Renal pelvis (tissue), 12 donors: ENCODE data around the gene CYS1. TPM values are rescaled to one million over a fixed set of nuclear protein-coding genes. Genes with fewer than 3 reads are reported as not detected.
"Not testable (repeated sequence)": the region's sequence is repeated elsewhere in the genome, so short reads cannot be mapped to it uniquely, and the experiment has no call there.

ENCODE experiments used
- DNase-seq: peaks from one replicate; pipeline ENCODE4 v3.0.0-alpha.2; 2013
- long read RNA-seq, 16 experiments: transcript quantifications; one replicate each; lab custom pipeline, GENCODE V29; 2026
- polyA plus RNA-seq, 3 donors: library from polyadenylated mRNA; unstranded; fragments of 120-200 nt; gene quantifications; one replicate each; pipeline ENCODE4 v1.2.1, GENCODE V29; 2013; ENCODE audit not compliant: insufficient read length in 3 of 3

Gene CYS1, protein sequence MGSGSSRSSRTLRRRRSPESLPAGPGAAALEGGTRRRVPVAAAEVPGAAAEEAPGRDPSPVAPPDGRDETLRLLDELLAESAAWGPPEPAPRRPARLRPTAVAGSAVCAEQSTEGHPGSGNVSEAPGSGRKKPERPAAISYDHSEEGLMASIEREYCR
- 100 to 1,000 TPM; 111 to 118 (median 116) TPM for polyA plus RNA-seq
- long read RNA-seq, donor 1, transcript CYS1-201 (3 exons, 2,738 nt) = major isoform, 61 of 61 reads
- long read RNA-seq, donor 1, partial matches to known transcripts = 0 of 61 reads
- long read RNA-seq, donor 1, other reads (novel, unspliced or antisense) = 0 of 61 reads
- long read RNA-seq, donor 2, transcript CYS1-201 (3 exons, 2,738 nt) = major isoform, 85 of 85 reads
- long read RNA-seq, donor 2, partial matches to known transcripts = 0 of 85 reads
- long read RNA-seq, donor 2, other reads (novel, unspliced or antisense) = 0 of 85 reads
- long read RNA-seq, donor 3, transcript CYS1-201 (3 exons, 2,738 nt) = major isoform, 44 of 46 reads
- long read RNA-seq, donor 3, partial matches to known transcripts = 0 of 46 reads
- long read RNA-seq, donor 3, other reads (novel, unspliced or antisense) = 0 of 46 reads
- long read RNA-seq, donor 4, transcript CYS1-201 (3 exons, 2,738 nt) = major isoform, 56 of 56 reads
- long read RNA-seq, donor 4, partial matches to known transcripts = 0 of 56 reads
- long read RNA-seq, donor 4, other reads (novel, unspliced or antisense) = 0 of 56 reads
- long read RNA-seq, donor 5, transcript CYS1-201 (3 exons, 2,738 nt) = major isoform, 43 of 43 reads
- long read RNA-seq, donor 5, partial matches to known transcripts = 0 of 43 reads
- long read RNA-seq, donor 5, other reads (novel, unspliced or antisense) = 0 of 43 reads
- long read RNA-seq, donor 6, transcript CYS1-201 (3 exons, 2,738 nt) = major isoform, 67 of 67 reads
- long read RNA-seq, donor 6, partial matches to known transcripts = 0 of 67 reads
- long read RNA-seq, donor 6, other reads (novel, unspliced or antisense) = 0 of 67 reads
- long read RNA-seq, donor 7, transcript CYS1-201 (3 exons, 2,738 nt) = major isoform, 69 of 69 reads
- long read RNA-seq, donor 7, partial matches to known transcripts = 0 of 69 reads
- long read RNA-seq, donor 7, other reads (novel, unspliced or antisense) = 0 of 69 reads
- long read RNA-seq, donor 8, transcript CYS1-201 (3 exons, 2,738 nt) = major isoform, 7 of 7 reads
- long read RNA-seq, donor 8, partial matches to known transcripts = 0 of 7 reads
- long read RNA-seq, donor 8, other reads (novel, unspliced or antisense) = 0 of 7 reads
- long read RNA-seq, donor 9, transcript CYS1-201 (3 exons, 2,738 nt) = major isoform, 81 of 81 reads
- long read RNA-seq, donor 9, partial matches to known transcripts = 0 of 81 reads
- long read RNA-seq, donor 9, other reads (novel, unspliced or antisense) = 0 of 81 reads
- long read RNA-seq, donor 10, transcript CYS1-201 (3 exons, 2,738 nt) = major isoform, 45 of 45 reads
- long read RNA-seq, donor 10, partial matches to known transcripts = 0 of 45 reads
- long read RNA-seq, donor 10, other reads (novel, unspliced or antisense) = 0 of 45 reads
- long read RNA-seq, donor 11, transcript CYS1-201 (3 exons, 2,738 nt) = major isoform, 45 of 45 reads
- long read RNA-seq, donor 11, partial matches to known transcripts = 0 of 45 reads
- long read RNA-seq, donor 11, other reads (novel, unspliced or antisense) = 0 of 45 reads
- long read RNA-seq, donor 12, transcript CYS1-201 (3 exons, 2,738 nt) = major isoform, 57 of 57 reads
- long read RNA-seq, donor 12, partial matches to known transcripts = 0 of 57 reads
- long read RNA-seq, donor 12, other reads (novel, unspliced or antisense) = 0 of 57 reads
- long read RNA-seq, donor 13, transcript CYS1-201 (3 exons, 2,738 nt) = major isoform, 38 of 38 reads
- long read RNA-seq, donor 13, partial matches to known transcripts = 0 of 38 reads
- long read RNA-seq, donor 13, other reads (novel, unspliced or antisense) = 0 of 38 reads
- long read RNA-seq, donor 14 = 0 reads
- long read RNA-seq, donor 15, transcript CYS1-201 (3 exons, 2,738 nt) = major isoform, 49 of 50 reads
- long read RNA-seq, donor 15, partial matches to known transcripts = 0 of 50 reads
- long read RNA-seq, donor 15, other reads (novel, unspliced or antisense) = 0 of 50 reads
- long read RNA-seq, donor 16, transcript CYS1-201 (3 exons, 2,738 nt) = major isoform, 58 of 58 reads
- long read RNA-seq, donor 16, partial matches to known transcripts = 0 of 58 reads
- long read RNA-seq, donor 16, other reads (novel, unspliced or antisense) = 0 of 58 reads

DNA sequence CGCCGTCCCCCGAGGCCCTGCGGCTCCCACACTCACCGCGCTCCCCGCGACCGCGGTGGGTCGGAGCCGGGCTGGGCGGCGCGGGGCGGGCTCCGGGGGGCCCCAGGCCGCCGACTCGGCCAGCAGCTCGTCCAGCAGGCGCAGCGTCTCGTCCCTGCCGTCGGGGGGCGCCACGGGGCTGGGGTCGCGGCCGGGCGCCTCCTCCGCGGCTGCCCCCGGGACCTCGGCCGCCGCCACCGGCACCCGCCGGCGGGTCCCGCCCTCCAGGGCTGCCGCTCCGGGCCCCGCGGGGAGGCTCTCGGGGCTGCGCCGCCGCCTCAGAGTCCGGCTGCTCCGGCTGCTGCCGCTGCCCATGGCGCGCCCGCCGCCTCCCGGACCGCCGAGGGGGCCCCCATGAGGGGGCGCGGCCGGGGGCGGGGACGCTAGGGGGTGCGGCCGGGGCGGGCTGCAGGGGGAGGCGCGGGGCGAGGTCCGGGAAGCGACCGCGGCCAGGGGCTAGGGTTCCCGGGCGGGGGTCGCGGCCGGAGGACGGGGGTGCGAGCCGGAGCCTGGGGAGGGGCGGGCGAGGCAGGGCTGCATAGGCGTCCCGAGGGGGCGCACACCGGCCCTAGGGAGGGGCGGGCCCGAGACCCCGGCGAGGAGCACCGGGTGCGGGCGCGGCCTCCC lies at the start of gene CYS1:
TSS of gene CYS1 (minus strand) at position 542 of the 666 bp plus-strand sequence. CDS start at position 354, 188 bp downstream.
- no peak for DNase-seq

DNA sequence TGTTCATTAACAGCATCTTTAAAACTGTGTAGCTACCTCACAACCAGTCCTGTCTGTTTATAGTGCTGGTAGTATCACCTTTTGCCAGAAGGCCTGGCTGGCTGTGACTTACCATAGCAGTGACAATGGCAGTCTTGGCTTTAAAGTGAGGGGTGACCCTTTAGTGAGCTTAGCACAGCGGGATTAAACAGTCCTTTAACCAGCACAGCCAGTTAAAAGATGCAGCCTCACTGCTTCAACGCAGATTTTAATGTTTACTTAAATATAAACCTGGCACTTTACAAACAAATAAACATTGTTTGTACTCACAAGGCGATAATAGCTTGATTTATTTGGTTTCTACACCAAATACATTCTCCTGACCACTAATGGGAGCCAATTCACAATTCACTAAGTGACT lies 49.3 kb upstream of the CYS1 start:
- no peak for DNase-seq

DNA sequence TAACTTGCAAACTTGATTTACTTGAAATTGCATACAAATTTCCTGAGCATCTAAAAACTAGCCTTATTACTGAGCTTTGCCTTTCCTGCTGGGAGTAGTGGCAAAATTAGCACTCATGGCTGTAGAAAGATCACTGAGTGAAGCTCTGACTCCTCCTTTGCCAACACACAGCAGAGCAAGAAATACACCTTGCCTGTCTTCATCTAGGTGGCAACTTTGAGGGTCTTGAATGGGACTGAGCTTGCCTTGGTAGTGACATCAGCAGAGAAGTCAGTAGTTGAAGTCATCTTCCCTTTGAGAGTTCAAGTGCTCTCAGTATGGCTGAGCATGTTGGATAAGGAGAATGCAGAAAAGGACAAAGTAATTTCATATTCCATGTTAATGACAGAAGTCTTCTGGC lies 48.2 kb upstream of the CYS1 start:
- no peak for DNase-seq

DNA sequence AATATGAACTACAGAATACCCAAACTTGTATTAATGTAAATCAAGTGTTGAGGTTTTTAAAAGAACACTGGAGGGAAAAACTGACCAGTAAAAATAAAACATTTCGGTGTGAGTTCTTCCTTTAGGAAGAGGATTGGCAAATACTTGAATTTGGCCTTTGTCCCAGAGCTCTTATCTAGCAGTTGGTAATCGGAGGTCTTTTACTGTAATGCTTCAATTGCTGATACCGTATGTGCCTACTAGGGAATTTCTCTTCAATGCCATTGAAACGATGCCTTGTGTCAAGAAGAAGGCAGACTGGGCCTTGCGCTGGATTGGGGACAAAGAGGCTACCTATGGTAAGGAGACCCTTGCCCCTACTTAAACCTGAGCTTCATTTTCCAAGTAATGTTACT lies 46.4 kb upstream of the CYS1 start:
- no peak for DNase-seq

DNA sequence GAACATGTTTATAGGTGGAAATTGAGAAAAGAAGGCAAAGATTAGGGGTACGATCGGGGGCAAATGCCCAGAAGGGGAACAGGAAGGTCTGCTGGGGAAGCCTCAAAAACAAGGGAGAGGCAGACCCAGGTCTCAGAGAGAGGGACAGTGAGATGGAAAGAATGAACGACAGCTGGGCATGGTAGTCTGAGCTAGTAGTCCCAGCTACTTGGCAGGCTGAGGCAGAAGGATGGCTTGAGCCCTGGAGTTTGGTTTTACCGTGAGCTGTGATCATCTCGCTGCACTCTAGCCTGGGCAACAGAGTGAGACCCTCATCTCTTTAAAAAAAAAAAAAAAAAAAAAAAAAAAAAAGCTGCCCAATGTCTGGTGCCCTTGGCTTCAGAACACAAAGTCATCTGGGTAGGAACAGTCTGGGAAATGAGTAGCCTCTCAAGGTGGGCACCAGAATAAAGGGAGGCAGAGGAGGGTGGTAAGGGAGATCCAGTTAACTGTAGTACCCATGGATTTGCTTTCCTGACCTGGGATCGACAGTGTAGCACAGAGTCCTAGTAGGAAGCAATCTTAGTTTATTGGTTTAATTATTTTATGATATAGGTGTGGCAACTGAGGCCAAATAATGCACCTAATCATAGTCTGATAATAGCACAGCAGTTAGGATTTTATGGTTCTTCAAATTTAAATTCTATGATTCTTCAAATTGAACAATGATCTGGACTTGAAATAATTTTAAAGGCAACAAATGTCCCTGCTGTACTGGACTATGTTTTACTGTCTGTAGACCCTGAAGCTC lies 45.8 kb upstream of the CYS1 start:
- no peak for DNase-seq

DNA sequence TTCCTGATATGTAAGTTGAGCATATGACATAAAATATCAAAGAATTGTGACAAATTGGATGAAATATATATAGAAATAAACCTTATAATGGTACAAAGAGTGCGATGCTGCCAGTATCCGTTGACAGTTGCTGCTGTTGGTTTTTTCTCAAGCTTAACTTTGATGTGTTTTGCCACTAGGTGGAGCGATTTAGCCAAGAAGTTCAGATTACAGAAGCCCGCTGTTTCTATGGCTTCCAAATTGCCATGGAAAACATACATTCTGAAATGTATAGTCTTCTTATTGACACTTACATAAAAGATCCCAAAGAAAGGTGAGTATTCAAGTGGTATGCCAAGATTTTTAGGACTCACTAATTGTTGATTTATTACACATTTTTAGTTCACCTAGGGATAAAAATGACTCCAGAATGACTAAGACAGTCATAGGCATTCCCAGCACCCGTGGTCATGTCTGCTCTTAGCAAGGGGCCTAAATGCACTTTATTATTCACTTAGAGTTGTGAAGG lies 44.4 kb upstream of the CYS1 start:
- peak; percentile 79 for DNase-seq

DNA sequence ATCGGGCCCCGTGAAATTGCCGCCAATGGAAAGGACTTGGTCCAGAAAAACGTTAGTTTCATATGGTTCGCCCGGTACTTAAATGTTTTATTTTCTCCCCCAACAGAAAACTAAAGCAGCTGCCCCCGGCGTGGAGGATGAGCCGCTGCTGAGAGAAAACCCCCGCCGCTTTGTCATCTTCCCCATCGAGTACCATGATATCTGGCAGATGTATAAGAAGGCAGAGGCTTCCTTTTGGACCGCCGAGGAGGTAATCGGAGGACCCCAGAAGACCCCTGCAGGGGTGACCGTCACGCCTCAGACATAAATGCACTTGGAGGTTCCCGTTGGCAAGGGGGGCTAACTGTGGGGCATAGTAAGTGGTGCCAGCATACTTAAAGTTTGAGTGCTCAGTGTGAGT lies 43.1 kb upstream of the CYS1 start:
- DNase-seq = no peak

DNA sequence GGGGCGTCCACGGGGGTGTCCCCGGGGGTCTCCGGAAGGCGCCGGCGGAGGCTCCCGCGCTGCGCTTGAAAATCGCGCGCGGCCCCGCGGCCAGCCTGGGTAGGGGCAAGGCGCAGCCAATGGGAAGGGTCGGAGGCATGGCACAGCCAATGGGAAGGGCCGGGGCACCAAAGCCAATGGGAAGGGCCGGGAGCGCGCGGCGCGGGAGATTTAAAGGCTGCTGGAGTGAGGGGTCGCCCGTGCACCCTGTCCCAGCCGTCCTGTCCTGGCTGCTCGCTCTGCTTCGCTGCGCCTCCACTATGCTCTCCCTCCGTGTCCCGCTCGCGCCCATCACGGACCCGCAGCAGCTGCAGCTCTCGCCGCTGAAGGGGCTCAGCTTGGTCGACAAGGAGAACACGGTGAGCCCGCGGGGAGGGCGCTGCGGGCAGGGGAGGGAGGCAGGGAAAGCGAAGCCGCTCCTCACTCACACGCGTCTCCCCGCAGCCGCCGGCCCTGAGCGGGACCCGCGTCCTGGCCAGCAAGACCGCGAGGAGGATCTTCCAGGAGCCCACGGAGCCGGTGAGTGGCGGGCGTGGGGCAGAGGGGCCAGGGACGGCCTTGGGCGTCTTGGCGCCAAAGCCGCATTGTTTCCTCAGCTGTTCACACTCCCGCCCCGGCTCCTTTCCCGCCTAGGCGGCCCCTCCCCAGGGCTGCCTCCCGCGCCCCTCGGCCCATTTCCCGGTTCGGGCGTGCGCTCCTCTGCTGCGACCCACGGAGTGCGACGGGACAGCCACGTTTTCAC lies 42.5 kb upstream of the CYS1 start, which contains the start of gene RRM2:
TSS of gene RRM2 (plus strand) at position 240 of the 781 bp plus-strand sequence. CDS start at position 300, 60 bp downstream.
- peak; percentile 93 for DNase-seq

DNA sequence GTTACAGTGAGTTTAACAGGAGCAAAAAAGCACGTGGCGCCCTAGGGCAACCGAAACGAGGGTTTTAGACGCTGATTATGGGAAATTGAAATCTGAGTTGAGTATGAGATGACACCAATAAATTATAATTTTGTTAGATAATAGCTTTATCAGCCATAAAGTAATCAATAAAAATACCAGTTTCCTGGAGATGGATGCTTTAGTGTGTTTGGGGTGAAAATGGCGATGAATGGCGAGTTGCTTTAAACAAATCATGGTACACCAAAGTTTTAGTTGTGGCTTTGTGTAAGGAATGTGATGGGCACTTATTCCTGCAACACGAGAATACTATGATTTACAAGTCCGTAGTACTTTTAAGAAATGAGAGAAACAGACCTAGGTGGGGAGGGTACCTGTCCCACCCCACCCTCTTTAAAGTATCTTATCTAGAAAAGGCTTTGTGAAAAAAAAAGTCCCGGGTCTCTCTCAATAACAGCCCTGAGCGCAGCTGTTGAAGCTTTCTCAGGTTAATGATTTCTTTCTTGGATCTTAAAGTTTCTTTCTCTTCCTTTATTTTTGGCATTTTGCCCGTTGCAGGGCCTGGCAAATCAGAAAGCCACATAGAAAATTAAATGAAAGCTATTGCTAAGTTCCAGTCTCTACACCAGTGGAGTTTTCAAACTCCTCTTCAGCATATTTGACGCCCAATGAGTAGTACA lies 40.8 kb upstream of the CYS1 start:
- peak; percentile 59 for DNase-seq

DNA sequence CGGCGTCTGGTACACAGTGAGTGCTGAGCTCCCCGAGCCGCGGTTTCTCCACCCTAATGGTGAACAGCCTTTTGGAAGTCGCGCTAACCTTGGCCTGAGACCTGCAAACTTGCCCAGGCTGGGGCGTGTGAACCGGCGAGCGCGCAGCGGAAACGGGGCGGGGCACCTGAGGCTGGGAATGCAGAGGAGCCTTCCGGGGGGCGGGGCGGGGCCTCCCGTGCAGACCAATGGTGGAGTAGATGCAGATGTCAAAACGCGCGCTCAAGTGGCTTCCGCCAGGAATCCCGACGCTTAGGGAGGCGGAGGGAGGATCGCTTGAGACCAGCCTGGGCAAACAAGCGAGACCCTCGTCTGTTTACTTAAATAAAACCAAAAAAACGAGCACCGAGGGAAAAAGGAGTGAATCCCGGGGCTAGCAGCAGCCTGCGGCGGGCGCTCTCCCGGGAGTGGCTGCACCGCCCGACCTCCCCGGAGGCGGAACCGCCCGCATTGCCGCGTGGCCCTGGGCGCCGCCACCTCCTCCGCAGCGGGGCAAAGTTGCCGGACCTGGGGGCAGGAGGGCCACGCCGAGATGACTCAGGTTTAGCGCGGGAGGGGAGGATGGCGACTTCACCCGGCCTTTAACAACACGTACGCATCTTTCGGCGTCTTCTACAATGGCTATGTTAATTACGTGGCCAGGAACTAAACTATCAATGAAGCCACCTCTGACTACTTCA lies 40.1 kb upstream of the CYS1 start:
- DNase-seq = peak; percentile 93

DNA sequence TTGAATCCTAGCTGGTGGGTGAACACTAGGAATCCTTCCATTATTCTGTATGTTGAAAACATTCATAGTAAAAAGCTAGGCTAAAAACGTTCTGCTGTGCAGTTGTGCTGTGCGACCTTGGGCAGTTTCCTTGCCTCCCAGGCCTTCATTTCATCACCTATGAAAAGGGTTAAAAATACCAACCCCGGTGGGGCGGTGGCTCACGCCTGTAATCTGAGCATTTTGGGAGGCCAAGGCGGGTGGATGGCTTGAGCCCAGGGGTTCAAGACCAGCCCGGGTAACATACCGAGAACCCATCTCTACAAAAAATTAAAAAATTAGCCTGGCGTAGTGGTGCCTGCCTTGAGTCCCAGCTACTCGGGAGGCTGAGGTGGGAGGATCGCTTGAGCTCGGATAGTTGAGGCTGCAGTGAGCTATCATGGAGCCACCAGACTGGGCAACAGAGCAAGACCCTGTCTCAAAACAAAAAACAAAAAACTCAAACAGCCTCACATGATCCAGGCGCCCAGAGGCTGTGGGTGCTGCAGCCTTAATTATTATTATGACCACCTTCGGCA lies 39.5 kb upstream of the CYS1 start:
- DNase-seq = no peak

DNA sequence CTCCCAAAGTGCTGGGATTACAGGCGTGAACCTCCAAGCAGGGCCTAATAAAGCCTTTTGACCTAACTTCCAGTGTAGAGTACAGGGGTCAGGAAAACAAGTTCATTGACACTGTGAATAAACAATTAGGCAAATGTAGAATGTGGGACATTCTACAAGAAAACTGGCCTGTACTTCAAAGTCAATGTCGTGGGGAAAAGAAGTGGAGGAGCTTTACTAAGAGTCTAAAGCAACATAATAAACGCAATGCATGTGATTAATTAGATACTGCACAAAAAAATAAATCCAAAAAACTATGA lies 38.8 kb upstream of the CYS1 start:
- no peak for DNase-seq

DNA sequence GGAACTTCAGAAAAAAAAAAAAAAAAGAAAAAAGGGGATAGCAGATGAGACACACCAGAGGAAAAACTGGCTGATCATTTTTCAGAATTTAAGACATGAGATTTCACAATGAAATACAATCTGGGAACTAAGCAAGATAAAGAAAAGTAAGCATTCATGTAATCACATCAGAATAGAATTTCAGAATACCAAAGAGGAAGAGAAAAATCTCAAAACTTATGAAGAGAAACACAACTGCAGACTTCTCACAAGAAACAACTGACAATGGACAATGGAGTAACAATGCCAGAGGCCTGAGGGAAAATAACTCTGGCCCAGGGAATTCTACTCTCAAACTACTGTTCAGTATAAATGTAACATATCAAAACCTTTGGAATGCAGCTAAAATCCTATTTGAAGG lies 29.1 kb upstream of the CYS1 start:
- no peak for DNase-seq

DNA sequence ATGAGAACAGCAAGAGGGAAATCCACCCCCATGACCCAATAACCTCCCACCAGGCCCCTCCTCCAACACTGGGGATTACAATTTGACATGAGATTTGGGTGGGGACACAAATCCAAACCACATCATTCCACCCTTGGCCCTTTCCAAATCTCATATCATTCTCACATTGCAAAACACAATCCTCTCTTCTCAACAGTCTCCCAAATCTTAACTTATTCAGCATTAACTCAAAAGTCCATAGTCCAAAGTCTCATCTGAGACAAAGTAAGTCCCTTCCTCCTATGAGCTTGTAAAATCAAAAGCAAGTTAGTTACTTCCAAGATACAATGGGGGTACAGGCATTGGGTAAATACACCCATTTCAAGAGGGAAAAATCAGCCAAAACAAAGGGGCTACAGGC lies 24.7 kb upstream of the CYS1 start:
- not testable (repeated sequence) for DNase-seq

DNA sequence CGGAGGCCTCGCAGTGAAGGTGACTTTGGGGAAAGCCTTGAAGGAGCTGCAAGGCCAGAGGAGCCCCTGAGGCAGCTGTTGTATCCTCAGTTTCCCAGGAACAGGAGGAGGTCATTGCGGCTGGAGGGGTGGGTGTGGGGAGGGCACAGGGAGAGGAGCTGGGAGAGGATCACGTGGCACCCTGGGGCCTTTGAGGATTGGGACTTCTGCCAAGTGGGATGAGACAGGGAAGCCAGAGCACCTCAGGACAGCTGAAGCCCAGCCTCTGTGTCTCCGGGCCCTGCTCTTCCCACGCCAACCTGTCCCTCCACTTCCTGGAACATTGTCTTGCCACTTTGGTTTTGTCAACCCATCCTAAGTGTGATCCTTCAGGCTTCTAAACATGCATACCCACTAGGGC lies 23.0 kb upstream of the CYS1 start:
- no peak for DNase-seq

DNA sequence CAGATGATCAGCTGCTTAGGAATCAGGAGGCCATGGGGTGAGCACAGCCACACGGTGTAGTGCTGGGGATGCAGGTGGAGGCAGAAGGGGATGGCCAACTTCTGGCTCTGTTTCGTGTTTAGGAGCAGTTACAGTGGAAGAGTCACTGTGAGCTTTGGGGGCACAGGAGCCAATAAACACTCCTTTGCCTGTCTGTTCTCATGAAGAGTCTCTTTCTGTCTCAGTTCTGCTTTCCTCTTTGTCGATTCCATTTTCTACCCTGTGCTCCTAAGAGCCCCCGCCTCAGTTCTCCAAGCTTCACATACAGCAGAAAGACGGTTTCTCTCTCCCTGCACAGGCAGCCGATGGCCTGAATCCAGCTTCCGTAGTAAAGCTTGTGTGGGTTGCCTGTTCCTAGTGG lies 21.3 kb upstream of the CYS1 start:
- DNase-seq = no peak
